Cerebellar nuclear complex (tissue), 1 donor: ENCODE results near the gene EFNB2.

Experiments
- DNase-seq, 2 experiments: peaks; one replicate each; lab custom pipeline; 2025; lab: John Stamatoyannopoulos, UW

The EFNB2 gene

GRCh38 chr13:106445996-106446395, 89.5 kb downstream of the EFNB2 start:
- DNase-seq: no peak

- DNase-seq: no peak
These were observed 91.7 kb downstream of the EFNB2 start for GRCh38 chr13:106443607-106444322.

- no peak for DNase-seq
These were observed 94.6 kb downstream of the EFNB2 start for GRCh38 chr13:106440866-106441265.
